ENCODE data around the gene MRPS34. TPM values are rescaled to one million over a fixed set of nuclear protein-coding genes. Genes with fewer than 3 reads are reported as not detected.

MRPS34 gene
- total RNA-seq, 4 donors from 2014 or later = 44.4 to 72.8 (median 61.3) TPM

- ATAC-seq = no peak
- H3K4me1 ChIP-seq = peaks cover 3 to 61% (median 30%) of the 10 kb centered on the region in 3 donors
- WGBS, 2 donors (ENCODE audit: low coverage in 1 of 2) = no CpG with 5 or more reads among the region's 34 CpGs
Measured at GRCh38 chr16:1778200-1779179, 5.6 kb upstream of the MRPS34 start.

GRCh38 chr16:1777375-1778199 is 4.7 kb upstream of the MRPS34 start:
- WGBS, 2 donors (ENCODE audit: low coverage in 1 of 2) = no CpG with 5 or more reads among the region's 36 CpGs
- ATAC-seq = no peak
- no peak overlapping the region for H3K27ac ChIP-seq
- no peaks in the 10 kb centered on the region for H3K9me3 ChIP-seq
- peaks cover 0 to 64% of the 10 kb centered on the region in 2 donors for H3K36me3 ChIP-seq
- TF ChIP-seq CTCF (IDR thresholded peaks at IDR 0.05) = no peak
- no peak for TF ChIP-seq POLR2A (IDR thresholded peaks at IDR 0.05)
- TF ChIP-seq EP300 (IDR thresholded peaks at IDR 0.05) = no peak
- no peak for TF ChIP-seq POLR2AphosphoS5 (IDR thresholded peaks at IDR 0.05)
- H3K27me3 ChIP-seq = no peaks in the 10 kb centered on the region
- peaks cover 3 to 60% (median 29%) of the 10 kb centered on the region in 3 donors for H3K4me1 ChIP-seq
- no peak overlapping the region for H3K4me3 ChIP-seq

More at GRCh38 chr16:1778200-1779179, 5.6 kb upstream of the MRPS34 start:
- Histone ChIP-seq H3K9me3 (no peaks in the 10 kb centered on the region), H3K4me3 (no peak overlapping the region), H3K27ac (peak overlapping the region in 1 of 4 donors; percentile 22), H3K27me3 (no peaks in the 10 kb centered on the region), H3K36me3 (peaks cover 0 to 64% of the 10 kb centered on the region in 2 donors)
- no peak for TF ChIP-seq CTCF (IDR thresholded peaks at IDR 0.05)
- no peak for TF ChIP-seq POLR2AphosphoS5 (IDR thresholded peaks at IDR 0.05)
- TF ChIP-seq EP300 (IDR thresholded peaks at IDR 0.05) = no peak
- TF ChIP-seq POLR2A (IDR thresholded peaks at IDR 0.05) = no peak

GRCh38 chr16:1776991-1777374 is 4.0 kb upstream of the MRPS34 start:
- TF ChIP-seq CTCF (IDR thresholded peaks at IDR 0.05) (no peak), EP300 (IDR thresholded peaks at IDR 0.05) (no peak), POLR2AphosphoS5 (IDR thresholded peaks at IDR 0.05) (no peak), POLR2A (IDR thresholded peaks at IDR 0.05) (no peak)
- peaks cover 0 to 64% of the 10 kb centered on the region in 2 donors for H3K36me3 ChIP-seq
- H3K4me1 ChIP-seq = peaks cover 3 to 66% (median 29%) of the 10 kb centered on the region in 3 donors
- 80% methylated on average over 2 of the region's 22 CpGs; no CpG with 5 or more reads in 1 of the 2 donors for WGBS, 2 donors (ENCODE audit: low coverage in 1 of 2)
- no peaks in the 10 kb centered on the region for H3K9me3 ChIP-seq
- H3K4me3 ChIP-seq = no peak overlapping the region
- no peak overlapping the region for H3K27ac ChIP-seq
- H3K27me3 ChIP-seq = no peaks in the 10 kb centered on the region
- ATAC-seq = no peak

GRCh38 chr16:1776672-1776955 is 3.7 kb upstream of the MRPS34 start:
- no peak overlapping the region for H3K4me3 ChIP-seq
- peaks cover 3 to 67% (median 28%) of the 10 kb centered on the region in 3 donors for H3K4me1 ChIP-seq
- no peak for TF ChIP-seq POLR2A (IDR thresholded peaks at IDR 0.05)
- no peak for TF ChIP-seq CTCF (IDR thresholded peaks at IDR 0.05)
- TF ChIP-seq POLR2AphosphoS5 (IDR thresholded peaks at IDR 0.05) = no peak
- no peak for TF ChIP-seq EP300 (IDR thresholded peaks at IDR 0.05)
- no peak for ATAC-seq
- H3K27me3 ChIP-seq = no peaks in the 10 kb centered on the region
- H3K9me3 ChIP-seq = no peaks in the 10 kb centered on the region
- H3K36me3 ChIP-seq = peaks cover 0 to 64% of the 10 kb centered on the region in 2 donors
- WGBS, 2 donors (ENCODE audit: low coverage in 1 of 2) = 30% methylated on average over 2 of the region's 13 CpGs; no CpG with 5 or more reads in 1 of the 2 donors
- H3K27ac ChIP-seq = no peak overlapping the region

Measured in gastroesophageal sphincter (tissue), 4 donors.